Measurements from ENCODE around the gene YDJC. TPM values are rescaled to one million over a fixed set of nuclear protein-coding genes. Genes with fewer than 3 reads are reported as not detected.

YDJC gene
- total RNA-seq, 1 experiment from 2014 or later, result 79.4 TPM

GRCh38 chr22:21589396-21589795, 40.4 kb downstream of the YDJC start:
- intact Hi-C loops (cut with micrococcal nuclease), result no loop called here
- no peak overlapping the region for H2AFZ ChIP-seq (ENCODE audit: low read length)
- ATAC-seq (no peak), DNase-seq (no peak)
- peaks cover 5% of the 10 kb centered on the region; the same call in 1 of the 2 replicates for H3K4me1 ChIP-seq (ENCODE audit: insufficient read depth, low read length)
- no peaks in the 10 kb centered on the region for H3K27me3 ChIP-seq (ENCODE audit: low read length)
- H3K79me2 ChIP-seq (ENCODE audit: low read length), result peaks cover 97% of the 10 kb centered on the region
- H4K20me1 ChIP-seq (ENCODE audit: low read length), result peaks cover 48% of the 10 kb centered on the region
- BruUV-seq (replicated peaks), result no TSS peak
- TF ChIP-seq EZH2phosphoT487 (IDR thresholded peaks at IDR 0.05; ENCODE audit: borderline replicate concordance, low read length) (no peak), CTCF (conservative IDR thresholded peaks at IDR 0.05; ENCODE audit: low read depth, low read length) (no peak), EZH2 (IDR thresholded peaks at IDR 0.05; ENCODE audit: low read length, unreplicated experiment) (no peak)
- H3K9me3 ChIP-seq (ENCODE audit: low read length), result no peaks in the 10 kb centered on the region
- no peak overlapping the region for H3K4me2 ChIP-seq (ENCODE audit: low read length)
- H3K27ac ChIP-seq (ENCODE audit: low read length), result no peak overlapping the region
- H3F3A ChIP-seq (ENCODE audit: low read length, unreplicated experiment), result no peaks in the 10 kb centered on the region
- ChIA-PET POLR2A (ENCODE audit: unreplicated experiment) (no interaction called here), CTCF (no interaction called here)
- H3K9ac ChIP-seq (ENCODE audit: low read length), result no peak overlapping the region
- H3K4me3 ChIP-seq (ENCODE audit: low read length), result no peak overlapping the region
- H3K36me3 ChIP-seq (ENCODE audit: low read depth, low read length), result peaks cover 13% of the 10 kb centered on the region
- H3K9me2 ChIP-seq (replicated peaks; ENCODE audit: low read length), result no peaks in the 10 kb centered on the region

GRCh38 chr22:21587803-21588611, 41.8 kb downstream of the YDJC start:
- peaks cover 5% of the 10 kb centered on the region; the same call in 1 of the 2 replicates for H3K4me1 ChIP-seq (ENCODE audit: insufficient read depth, low read length)
- peaks cover 95% of the 10 kb centered on the region for H3K79me2 ChIP-seq (ENCODE audit: low read length)
- H3K4me3 ChIP-seq (ENCODE audit: low read length), result no peak overlapping the region
- H2AFZ ChIP-seq (ENCODE audit: low read length), result no peak overlapping the region
- H3K4me2 ChIP-seq (ENCODE audit: low read length), result no peak overlapping the region
- ATAC-seq (no peak), DNase-seq (no peak)
- no peaks in the 10 kb centered on the region for H3K27me3 ChIP-seq (ENCODE audit: low read length)
- CTCF ChIA-PET, result no interaction called here
- H3F3A ChIP-seq (ENCODE audit: low read length, unreplicated experiment), result no peaks in the 10 kb centered on the region
- H3K9me2 ChIP-seq (replicated peaks; ENCODE audit: low read length), result no peaks in the 10 kb centered on the region
- no peak overlapping the region for H3K27ac ChIP-seq (ENCODE audit: low read length)
- POLR2A ChIA-PET (ENCODE audit: unreplicated experiment), result no interaction called here
- intact Hi-C loops (cut with micrococcal nuclease), result no loop called here
- BruUV-seq (replicated peaks), result no TSS peak
- no peak for TF ChIP-seq EZH2 (IDR thresholded peaks at IDR 0.05; ENCODE audit: low read length, unreplicated experiment)
- TF ChIP-seq EZH2phosphoT487 (IDR thresholded peaks at IDR 0.05; ENCODE audit: borderline replicate concordance, low read length), result no peak
- no peaks in the 10 kb centered on the region; the same call in 1 of the 2 replicates for H3K36me3 ChIP-seq (ENCODE audit: low read depth, low read length)
- no peaks in the 10 kb centered on the region for H3K9me3 ChIP-seq (ENCODE audit: low read length)
- H3K9ac ChIP-seq (ENCODE audit: low read length), result no peak overlapping the region
- peaks cover 44% of the 10 kb centered on the region for H4K20me1 ChIP-seq (ENCODE audit: low read length)

- TF ChIP-seq CTCF (conservative IDR thresholded peaks at IDR 0.05; ENCODE audit: low read depth, low read length) (no peak), EZH2 (IDR thresholded peaks at IDR 0.05; ENCODE audit: low read length, unreplicated experiment) (no peak), EZH2phosphoT487 (IDR thresholded peaks at IDR 0.05; ENCODE audit: borderline replicate concordance, low read length) (no peak)
- Histone ChIP-seq H3K4me3 (ENCODE audit: low read length) (no peak overlapping the region), H3K4me1 (ENCODE audit: insufficient read depth, low read length) (no peaks in the 10 kb centered on the region), H3K4me2 (ENCODE audit: low read length) (no peak overlapping the region), H3K27me3 (ENCODE audit: low read length) (no peaks in the 10 kb centered on the region), H3K79me2 (ENCODE audit: low read length) (peaks cover 95% of the 10 kb centered on the region), H3F3A (ENCODE audit: low read length, unreplicated experiment) (no peaks in the 10 kb centered on the region), H3K9ac (ENCODE audit: low read length) (no peak overlapping the region), H3K27ac (ENCODE audit: low read length) (no peak overlapping the region), H3K9me2 (replicated peaks; ENCODE audit: low read length) (no peaks in the 10 kb centered on the region), H2AFZ (ENCODE audit: low read length) (no peak overlapping the region), H3K36me3 (ENCODE audit: low read depth, low read length) (no peaks in the 10 kb centered on the region; the same call in 1 of the 2 replicates), H3K9me3 (ENCODE audit: low read length) (no peaks in the 10 kb centered on the region), H4K20me1 (ENCODE audit: low read length) (peaks cover 41% of the 10 kb centered on the region)
- DNase-seq, result no peak
- intact Hi-C loops (cut with micrococcal nuclease), result no loop called here
- no TSS peak for BruUV-seq (replicated peaks)
- ATAC-seq, result no peak
- ChIA-PET CTCF (no interaction called here), POLR2A (ENCODE audit: unreplicated experiment) (no interaction called here)
Measured at GRCh38 chr22:21585389-21585788, 44.4 kb downstream of the YDJC start.
